CD14-positive monocyte (primary cell): Measurements from ENCODE around the gene ATP6V1G1. TPM values are rescaled to one million over a fixed set of nuclear protein-coding genes. Genes with fewer than 3 reads are reported as not detected.
"Not testable (repeated sequence)": the region's sequence is repeated elsewhere in the genome, so short reads cannot be mapped to it uniquely, and the experiment has no call there.

Experiments used
- DNase-seq, 3 donors: peaks; one replicate each; pipeline ENCODE4 v3.0.0-alpha.2; 2011 to 2022
- H2AFZ ChIP-seq: 2 replicates; pipeline ENCODE4 v1.6.0; 2012; ENCODE audit warnings: mild to moderate bottlenecking, low read depth, low read length, inconsistent platforms; ENCODE audit not compliant: insufficient read depth, poor library complexity, severe bottlenecking
- H3K27ac ChIP-seq, 2 donors: 1 replicate in 1 of 2; 2 replicates in 1 of 2; pipeline ENCODE4 v1.5.1; 2012 to 2013; ENCODE audit warnings: low read length in 2 of 2, control low read depth in 1 of 2, inconsistent platforms in 1 of 2, low read depth in 1 of 2, mild to moderate bottlenecking in 1 of 2
- H3K27me3 ChIP-seq, 2 donors: one replicate each; pipeline versions ENCODE4 v1.6.0 to v1.6.1; 2011 to 2013; ENCODE audit warnings: low read length in 2 of 2; ENCODE audit not compliant: control insufficient read depth in 2 of 2, insufficient read depth in 2 of 2
- H3K36me3 ChIP-seq, 2 donors: replicated peaks in 1 of 2; 1 replicate in 1 of 2; 2 replicates in 1 of 2; pipeline versions ENCODE4 v1.5.1 to v1.6.1; 2012 to 2013; ENCODE audit warnings: low read length in 2 of 2, control low read depth in 1 of 2, inconsistent platforms in 1 of 2, mild to moderate bottlenecking in 1 of 2; ENCODE audit not compliant: insufficient read depth in 2 of 2, control insufficient read depth in 1 of 2
- H3K4me1 ChIP-seq, 2 donors: 1 replicate in 1 of 2; 2 replicates in 1 of 2; pipeline versions ENCODE4 v1.5.1 to v1.6.1; 2012 to 2013; ENCODE audit warnings: low read length in 2 of 2, control low read depth in 1 of 2, inconsistent platforms in 1 of 2, mild to moderate bottlenecking in 1 of 2, moderate library complexity in 1 of 2; ENCODE audit not compliant: insufficient read depth in 2 of 2, control insufficient read depth in 1 of 2
- H3K4me2 ChIP-seq: replicated peaks from 2 replicates; pipeline ENCODE3; 2012; ENCODE audit warnings: low read length, moderate library complexity, mild to moderate bottlenecking; ENCODE audit not compliant: poor library complexity, severe bottlenecking; ENCODE audit errors: extremely low read depth
- H3K4me3 ChIP-seq, 3 experiments: fragments of 200-600 bp in 1 of 3; sonication (generic) in 1 of 3; replicated peaks in 1 of 3; 1 replicate in 2 of 3; 2 replicates in 1 of 3; pipeline ENCODE4 v1.5.1; 2011 to 2013; ENCODE audit warnings: low read length in 3 of 3, mild to moderate bottlenecking in 3 of 3, control low read depth in 2 of 3, low read depth in 2 of 3, inconsistent platforms in 1 of 3, moderate library complexity in 1 of 3
- H3K79me2 ChIP-seq: 2 replicates; pipeline ENCODE4 v1.6.0; 2012; ENCODE audit warnings: mild to moderate bottlenecking, control low read depth, inconsistent platforms, low read length, moderate library complexity; ENCODE audit not compliant: insufficient read depth
- H3K9ac ChIP-seq: 2 replicates; pipeline ENCODE4 v1.6.0; 2017; ENCODE audit warnings: low read length, mild to moderate bottlenecking; ENCODE audit not compliant: insufficient read depth, poor library complexity, severe bottlenecking
- H3K9me3 ChIP-seq, 2 donors: replicated peaks in 1 of 2; 1 replicate in 1 of 2; 2 replicates in 1 of 2; pipeline versions ENCODE4 v1.5.1 to v1.6.1; 2012 to 2013; ENCODE audit warnings: low read length in 2 of 2, control low read depth in 1 of 2; ENCODE audit not compliant: control insufficient read depth in 1 of 2, insufficient read depth in 1 of 2
- H4K20me1 ChIP-seq: 2 replicates; pipeline ENCODE4 v1.6.0; 2012; ENCODE audit warnings: mild to moderate bottlenecking, low read length, control low read depth, moderate library complexity; ENCODE audit not compliant: insufficient read depth
- H3K27ac Mint-ChIP-seq, 7 donors: one replicate each; pipeline ENCODE4 v1.8.0; 2020; ENCODE audit warnings: mild to moderate bottlenecking in 7 of 7, mixed read lengths in 7 of 7, moderate library complexity in 6 of 7, inconsistent platforms in 2 of 7
- H3K27me3 Mint-ChIP-seq, 3 donors: one replicate each; pipeline ENCODE4 v1.8.0; 2021 to 2022; ENCODE audit warnings: low read depth in 3 of 3, mild to moderate bottlenecking in 3 of 3, mixed read lengths in 3 of 3, moderate library complexity in 3 of 3, inconsistent platforms in 1 of 3
- H3K36me3 Mint-ChIP-seq, 2 donors: one replicate each; pipeline ENCODE4 v1.8.0; 2020; ENCODE audit warnings: mixed read lengths in 2 of 2, inconsistent platforms in 1 of 2, mild to moderate bottlenecking in 1 of 2
- H3K4me1 Mint-ChIP-seq: one replicate; pipeline ENCODE4 v1.8.0; 2020; ENCODE audit warnings: mild to moderate bottlenecking, mixed read lengths
- H3K4me3 Mint-ChIP-seq, 2 donors: one replicate each; pipeline ENCODE4 v1.8.0; 2020; ENCODE audit warnings: mild to moderate bottlenecking in 2 of 2, mixed read lengths in 2 of 2, moderate library complexity in 1 of 2
- H3K9me3 Mint-ChIP-seq, 7 donors: one replicate each; pipeline ENCODE4 v1.8.0; 2020 to 2022; ENCODE audit warnings: mixed read lengths in 7 of 7, mild to moderate bottlenecking in 6 of 7, moderate library complexity in 6 of 7, inconsistent platforms in 2 of 7
- WGBS: methylation state at CpG from one replicate; pipeline ENCODE4 v1.1.5; 2013; ENCODE audit warnings: missing lambda C conversion rate; ENCODE audit not compliant: insufficient coverage; 5-methylcytosine and 5-hydroxymethylcytosine counted together
- intact Hi-C, 2 donors: fragments of 100-400 bp; cut with micrococcal nuclease; formaldehyde crosslinking; loops; one replicate each; pipeline versions ENCODE4 v1.15.0 to v1.15.1; 2023
- polyA plus RNA-seq, 3 donors: library from polyadenylated mRNA; depleted of rRNA in 1 of 3; unstranded in 2 of 3; stranded (reverse) in 1 of 3; fragments of 300-500 nt in 2 of 3; fragments of >200 nt in 1 of 3; fragmentation: Illumina TruSeq in 2 of 3; gene quantifications; 1 replicate in 2 of 3; 2 replicates in 1 of 3; pipeline ENCODE4 v1.2.3, GENCODE V29; 2012 to 2021
- TF ChIP-seq, protein P1 (sequence below): fragments of 200-600 bp; IDR thresholded peaks from one replicate; pipeline ENCODE4 v1.8.0; 2022; ENCODE audit warnings: antibody characterized with exemption, mild to moderate bottlenecking

The ATP6V1G1 gene
- polyA plus RNA-seq, 3 donors: 146 to 226 (median 214) TPM

DNA sequence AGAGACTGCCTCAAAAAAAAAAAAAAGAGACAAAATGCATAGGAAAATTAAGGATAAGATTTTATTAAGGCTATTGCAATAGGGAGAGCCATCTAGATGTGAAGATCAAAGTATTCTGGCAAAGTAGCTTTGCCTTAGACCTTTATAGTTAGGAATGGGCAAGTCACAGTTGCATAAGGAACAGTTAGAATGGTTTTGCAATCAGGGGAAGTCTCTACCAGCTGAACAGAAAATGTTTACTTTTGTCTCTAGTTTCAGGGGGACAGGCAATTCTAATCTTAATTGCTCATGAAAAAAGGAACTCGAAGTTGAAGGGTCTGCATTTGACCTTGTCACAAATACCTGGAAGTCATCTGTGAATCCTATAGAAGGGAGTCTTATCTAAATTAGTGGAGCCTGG is 13.1 kb upstream of the ATP6V1G1 start:
- WGBS: 0% methylated on average over 1 of the region's 1 CpG
- no peaks in the 10 kb centered on the region for H3K9me3 Mint-ChIP-seq
- peak overlapping the region in 1 of 2 donors; percentile 64 for H3K4me3 Mint-ChIP-seq
- Histone ChIP-seq H3K9me3 (no peaks in the 10 kb centered on the region), H3K27ac (peak overlapping the region in 1 of 2 donors; percentile 25), H3K27me3 (no peaks in the 10 kb centered on the region), H3K4me1 (peaks cover 11 to 12% of the 10 kb centered on the region in 2 donors), H2AFZ (no peak overlapping the region), H3K4me3 (no peak overlapping the region), H3K4me2 (no peak overlapping the region), H3K9ac (no peak overlapping the region), H3K79me2 (no peaks in the 10 kb centered on the region), H4K20me1 (no peaks in the 10 kb centered on the region), H3K36me3 (no peaks in the 10 kb centered on the region)
- no peaks in the 10 kb centered on the region for H3K36me3 Mint-ChIP-seq
- TF ChIP-seq, protein P1, sequence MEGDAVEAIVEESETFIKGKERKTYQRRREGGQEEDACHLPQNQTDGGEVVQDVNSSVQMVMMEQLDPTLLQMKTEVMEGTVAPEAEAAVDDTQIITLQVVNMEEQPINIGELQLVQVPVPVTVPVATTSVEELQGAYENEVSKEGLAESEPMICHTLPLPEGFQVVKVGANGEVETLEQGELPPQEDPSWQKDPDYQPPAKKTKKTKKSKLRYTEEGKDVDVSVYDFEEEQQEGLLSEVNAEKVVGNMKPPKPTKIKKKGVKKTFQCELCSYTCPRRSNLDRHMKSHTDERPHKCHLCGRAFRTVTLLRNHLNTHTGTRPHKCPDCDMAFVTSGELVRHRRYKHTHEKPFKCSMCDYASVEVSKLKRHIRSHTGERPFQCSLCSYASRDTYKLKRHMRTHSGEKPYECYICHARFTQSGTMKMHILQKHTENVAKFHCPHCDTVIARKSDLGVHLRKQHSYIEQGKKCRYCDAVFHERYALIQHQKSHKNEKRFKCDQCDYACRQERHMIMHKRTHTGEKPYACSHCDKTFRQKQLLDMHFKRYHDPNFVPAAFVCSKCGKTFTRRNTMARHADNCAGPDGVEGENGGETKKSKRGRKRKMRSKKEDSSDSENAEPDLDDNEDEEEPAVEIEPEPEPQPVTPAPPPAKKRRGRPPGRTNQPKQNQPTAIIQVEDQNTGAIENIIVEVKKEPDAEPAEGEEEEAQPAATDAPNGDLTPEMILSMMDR: no peak
- H3K27me3 Mint-ChIP-seq: peaks cover 0 to 3% (median 0%) of the 10 kb centered on the region in 3 donors
- peak overlapping the region; percentile 20 to 89 (median 71) for H3K27ac Mint-ChIP-seq
- DNase-seq: peak in 2 of 3 donors; percentile 51 to 52
- intact Hi-C loops: loop anchor here in 1 of 2 donors (10.0 kb wide), 1 partner anchor 90 kb away; no protein-coding TSS in a partner anchor
- peaks cover 23% of the 10 kb centered on the region for H3K4me1 Mint-ChIP-seq

DNA sequence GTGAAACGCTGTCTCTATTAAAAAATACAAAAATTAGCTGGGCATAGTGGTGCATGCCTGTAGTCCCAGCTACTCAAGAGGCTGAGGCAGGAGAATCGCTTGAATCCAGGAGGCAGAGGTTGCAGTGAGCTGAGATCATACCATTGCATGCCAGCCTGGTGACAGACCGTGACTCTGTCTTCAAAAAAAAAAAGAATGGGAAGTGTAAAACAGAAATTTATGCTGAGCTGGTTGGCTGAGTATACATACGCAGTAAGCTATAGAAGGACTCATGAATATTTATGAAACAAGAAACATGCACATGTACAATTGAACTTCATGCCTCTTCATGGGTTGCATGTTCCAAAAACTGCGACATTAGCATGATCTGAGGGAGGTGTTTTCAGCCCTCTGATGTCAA is 10.8 kb upstream of the ATP6V1G1 start:
- intact Hi-C loops: loop anchor here in 1 of 2 donors (10.0 kb wide), 1 partner anchor 92 kb away; no protein-coding TSS in a partner anchor
- not testable (repeated sequence) for H3K27me3 Mint-ChIP-seq, H3K36me3 ChIP-seq, H3K79me2 ChIP-seq, H3K27ac ChIP-seq, H3K27me3 ChIP-seq, H3K4me3 ChIP-seq, H3K9me3 ChIP-seq, H3K4me2 ChIP-seq, H3K9ac ChIP-seq, H3K4me3 Mint-ChIP-seq, H4K20me1 ChIP-seq, H3K36me3 Mint-ChIP-seq, H3K9me3 Mint-ChIP-seq
- 40% methylated on average over 1 of the region's 5 CpGs for WGBS
- peak overlapping the region; percentile 37 for H2AFZ ChIP-seq
- H3K27ac Mint-ChIP-seq: peak overlapping the region in 3 of 7 donors; percentile 16 to 76 (median 31)
- DNase-seq: peak in 1 of 3 donors; percentile 15
- H3K4me1 ChIP-seq: peaks cover 11 to 12% of the 10 kb centered on the region in 2 donors
- H3K4me1 Mint-ChIP-seq: peaks cover 23% of the 10 kb centered on the region

DNA sequence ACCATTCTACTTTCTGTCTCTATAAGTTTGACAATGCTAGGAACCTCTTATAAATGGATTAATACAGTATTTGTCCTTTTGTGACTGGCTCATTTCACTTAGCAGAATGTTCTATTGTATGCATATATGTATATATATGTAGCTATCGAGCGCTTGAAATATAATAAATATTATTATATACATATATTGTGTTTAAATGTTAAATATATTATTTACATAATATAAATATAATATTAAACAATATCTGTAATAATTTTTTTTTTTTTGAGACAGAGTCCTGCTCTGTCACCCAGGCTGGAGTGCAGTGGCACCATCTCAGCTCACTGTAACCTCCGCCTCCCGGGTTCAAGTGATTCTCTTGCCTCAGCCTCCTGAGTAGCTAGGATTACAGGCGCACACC is 9.4 kb upstream of the ATP6V1G1 start:
- H3K4me2 ChIP-seq, H3K4me3 Mint-ChIP-seq, H4K20me1 ChIP-seq, H3K27ac Mint-ChIP-seq, H3K36me3 Mint-ChIP-seq, H3K9ac ChIP-seq, H3K27ac ChIP-seq, H3K4me3 ChIP-seq, H3K9me3 Mint-ChIP-seq, H2AFZ ChIP-seq, DNase-seq, H3K79me2 ChIP-seq, H3K27me3 ChIP-seq, H3K9me3 ChIP-seq, H3K27me3 Mint-ChIP-seq, H3K36me3 ChIP-seq: not testable (repeated sequence)
- 100% methylated on average over 1 of the region's 5 CpGs for WGBS
- H3K4me1 Mint-ChIP-seq: peaks cover 23% of the 10 kb centered on the region
- intact Hi-C loops: loop anchor here in 1 of 2 donors (10.0 kb wide), 1 partner anchor 93 kb away; no protein-coding TSS in a partner anchor
- H3K4me1 ChIP-seq: peaks cover 11 to 12% of the 10 kb centered on the region in 2 donors
